ACC112 (cell line): ENCODE results near the gene BAD.
"Not testable (repeated sequence)": the region's sequence is repeated elsewhere in the genome, so short reads cannot be mapped to it uniquely, and the experiment has no call there.

Experiments
- H2AFZ ChIP-seq: fragments of 200-600 bp; sonication (generic); one replicate; pipeline ENCODE4 v1.6.0; 2017; ENCODE audit warnings: antibody characterized with exemption, low read length; ENCODE audit not compliant: unreplicated experiment
- H3K27ac ChIP-seq: fragments of 200-600 bp; sonication (generic); 2 replicates; pipeline ENCODE4 v1.5.1; 2014; ENCODE audit warnings: low read depth, mild to moderate bottlenecking, antibody characterized with exemption, low read length, moderate library complexity
- H3K27me3 ChIP-seq: fragments of 200-600 bp; sonication (generic); 2 replicates; pipeline ENCODE4 v1.6.1; 2014; ENCODE audit warnings: mild to moderate bottlenecking, antibody characterized with exemption, low read length, moderate library complexity, mixed read lengths; ENCODE audit not compliant: insufficient read depth
- H3K36me3 ChIP-seq: fragments of 200-600 bp; sonication (generic); 2 replicates; pipeline ENCODE4 v1.6.1; 2016; ENCODE audit warnings: mild to moderate bottlenecking, antibody characterized with exemption, low read length, moderate library complexity, mixed read lengths; ENCODE audit not compliant: insufficient read depth
- H3K4me1 ChIP-seq: fragments of 200-600 bp; sonication (generic); one replicate; pipeline ENCODE4 v1.6.1; 2016; ENCODE audit warnings: low read length, mixed read lengths; ENCODE audit not compliant: insufficient read depth, unreplicated experiment, control insufficient read depth
- H3K4me3 ChIP-seq: fragments of 200-600 bp; sonication (generic); 2 replicates; pipeline ENCODE4 v1.5.1; 2014; ENCODE audit warnings: mild to moderate bottlenecking, low read depth, low read length
- H3K79me2 ChIP-seq: fragments of 200-600 bp; sonication (generic); one replicate; pipeline ENCODE4 v1.6.0; 2016; ENCODE audit warnings: low read length; ENCODE audit not compliant: control insufficient read depth, unreplicated experiment, insufficient read depth

Gene BAD

GRCh38 chr11:64314146-64314804, 29.8 kb upstream of the BAD start:
- Histone ChIP-seq H3K27ac (no peak overlapping the region), H3K36me3 (no peaks in the 10 kb centered on the region), H3K4me3 (no peak overlapping the region), H3K27me3 (no peaks in the 10 kb centered on the region), H3K79me2 (peaks cover 11% of the 10 kb centered on the region), H2AFZ (no peak overlapping the region), H3K4me1 (peaks cover 8% of the 10 kb centered on the region)

- H3K4me3 ChIP-seq: no peak overlapping the region
- H3K27ac ChIP-seq: no peak overlapping the region
- no peaks in the 10 kb centered on the region for H3K27me3 ChIP-seq
- no peak overlapping the region for H2AFZ ChIP-seq
- H3K4me1 ChIP-seq: peaks cover 4% of the 10 kb centered on the region
- peaks cover 6% of the 10 kb centered on the region for H3K79me2 ChIP-seq
- H3K36me3 ChIP-seq: no peaks in the 10 kb centered on the region
Observed at GRCh38 chr11:64313491-64314145, 29.2 kb upstream of the BAD start.

GRCh38 chr11:64312947-64313346, 28.5 kb upstream of the BAD start:
- Histone ChIP-seq H3K36me3 (no peaks in the 10 kb centered on the region), H3K27ac (no peak overlapping the region), H3K4me3 (no peak overlapping the region), H3K79me2 (peaks cover 6% of the 10 kb centered on the region), H3K27me3 (no peaks in the 10 kb centered on the region), H2AFZ (no peak overlapping the region), H3K4me1 (peaks cover 4% of the 10 kb centered on the region)

- not testable (repeated sequence) for H3K27ac ChIP-seq, H2AFZ ChIP-seq, H3K27me3 ChIP-seq, H3K36me3 ChIP-seq, H3K4me3 ChIP-seq
- H3K79me2 ChIP-seq: peaks cover 10% of the 10 kb centered on the region
- peaks cover 14% of the 10 kb centered on the region for H3K4me1 ChIP-seq
Observed at GRCh38 chr11:64307795-64308194, 23.3 kb upstream of the BAD start.

GRCh38 chr11:64306876-64307622, 22.6 kb upstream of the BAD start:
- Histone ChIP-seq H2AFZ (no peak overlapping the region), H3K79me2 (peaks cover 10% of the 10 kb centered on the region), H3K36me3 (no peaks in the 10 kb centered on the region), H3K27ac (no peak overlapping the region), H3K4me1 (peaks cover 14% of the 10 kb centered on the region), H3K27me3 (no peaks in the 10 kb centered on the region), H3K4me3 (peak overlapping the region; percentile 94)

GRCh38 chr11:64306563-64306875, 22.1 kb upstream of the BAD start:
- Histone ChIP-seq H3K4me1 (peaks cover 14% of the 10 kb centered on the region), H3K27me3 (no peaks in the 10 kb centered on the region), H3K79me2 (peaks cover 10% of the 10 kb centered on the region), H3K4me3 (peak overlapping the region; percentile 94), H3K36me3 (no peaks in the 10 kb centered on the region), H2AFZ (peak overlapping the region; percentile 48), H3K27ac (no peak overlapping the region)

GRCh38 chr11:64305691-64306562, 21.5 kb upstream of the BAD start:
- no peaks in the 10 kb centered on the region for H3K27me3 ChIP-seq
- H3K4me1 ChIP-seq: peaks cover 14% of the 10 kb centered on the region
- H3K79me2 ChIP-seq: peaks cover 10% of the 10 kb centered on the region
- H3K36me3 ChIP-seq: no peaks in the 10 kb centered on the region
- H2AFZ ChIP-seq: peak overlapping the region; percentile 48
- H3K27ac ChIP-seq: no peak overlapping the region
- H3K4me3 ChIP-seq: peak overlapping the region; percentile 94

- Histone ChIP-seq H3K36me3 (no peaks in the 10 kb centered on the region), H3K79me2 (peaks cover 10% of the 10 kb centered on the region), H3K27ac (peak within 1 kb of the TSS; percentile 71), H3K4me3 (peak within 1 kb of the TSS; percentile 94), H3K27me3 (peaks cover 6% of the 10 kb centered on the region; the same call in 1 of the 2 replicates), H3K4me1 (peaks cover 14% of the 10 kb centered on the region), H2AFZ (peak within 1 kb of the TSS; percentile 58)
Observed at GRCh38 chr11:64305075-64305690, 20.7 kb upstream of the BAD start, which contains the start of gene ESRRA. ESRRA (plus strand) TSS chr11:64305524; CDS start chr11:64307180, 1,656 bp downstream.

GRCh38 chr11:64304316-64305072, 20.0 kb upstream of the BAD start:
- Histone ChIP-seq H3K79me2 (peaks cover 10% of the 10 kb centered on the region), H3K4me1 (peaks cover 19% of the 10 kb centered on the region), H3K27ac (peak overlapping the region; percentile 71), H2AFZ (peak overlapping the region; percentile 58), H3K27me3 (peaks cover 13% of the 10 kb centered on the region), H3K4me3 (peak overlapping the region; percentile 78), H3K36me3 (no peaks in the 10 kb centered on the region)
